H4 (cell line): ENCODE data around the gene TEKT1. TPM values are rescaled to one million over a fixed set of nuclear protein-coding genes. Genes with fewer than 3 reads are reported as not detected.

Experiments used
- DNase-seq: peaks from one replicate; pipeline ENCODE4 v3.0.0-alpha.2; 2015; ENCODE audit warnings: low spot score
- total RNA-seq: library from RNA; depleted of rRNA; stranded (reverse); fragments of >200 nt; shearing (Covaris generic); gene quantifications from 2 replicates; pipeline ENCODE4 v1.2.3, GENCODE V29; 2014; rRNA removed

Gene TEKT1
- total RNA-seq, 1 experiment from 2014 or later, result not detected

DNA sequence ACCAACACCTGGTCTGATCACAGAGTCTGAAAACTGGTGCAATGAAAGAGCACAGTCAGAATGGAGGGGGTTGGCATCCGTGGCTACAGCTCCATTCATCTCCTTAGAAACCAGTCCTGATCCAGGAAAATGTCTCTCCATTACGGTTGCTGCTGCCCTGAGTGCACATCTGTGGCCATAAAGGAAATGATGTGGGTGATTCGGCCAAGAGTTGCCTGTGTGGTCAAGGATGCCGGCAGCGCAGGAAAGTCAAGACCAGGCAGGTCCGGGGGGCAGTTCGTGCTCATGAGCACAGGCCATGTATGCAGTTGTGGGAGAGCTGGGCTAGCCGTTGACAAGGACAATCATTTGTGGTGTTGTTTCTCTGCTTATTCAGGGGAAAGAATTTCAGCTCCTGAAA, 69.8 kb downstream of the TEKT1 start:
- no peak for DNase-seq

DNA sequence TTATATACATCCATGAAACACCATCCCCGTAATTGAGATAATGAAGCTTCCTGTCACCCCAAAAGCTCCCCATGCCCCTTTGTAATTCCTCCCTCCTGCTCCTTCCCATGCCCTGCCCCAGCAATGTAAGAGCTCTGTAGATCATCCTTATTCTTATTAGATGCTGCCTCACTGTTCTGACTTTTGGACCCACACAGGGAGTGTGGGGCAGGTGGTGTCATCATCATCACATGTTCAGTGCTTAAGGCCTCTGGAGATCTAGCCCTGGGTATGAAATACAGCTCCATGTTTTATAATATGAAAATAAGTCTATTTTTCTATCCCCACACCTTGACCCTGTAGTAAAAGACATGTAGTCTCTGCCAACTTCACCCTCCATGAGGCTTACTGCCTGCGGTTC, 73.8 kb downstream of the TEKT1 start:
- no peak for DNase-seq

GRCh38 chr17:6756425-6757031, 75.0 kb downstream of the TEKT1 start:
- no peak for DNase-seq

- DNase-seq, result peak; percentile 56
Observed at GRCh38 chr17:6755731-6756184, 75.8 kb downstream of the TEKT1 start, which contains the start of gene XAF1. Gene XAF1 (plus strand): TSS chr17:6756046. CDS start chr17:6756079, 33 bp downstream.

- DNase-seq, result no peak
Observed at GRCh38 chr17:6755281-6755680, 76.2 kb downstream of the TEKT1 start.

- DNase-seq, result no peak
Observed at GRCh38 chr17:6753546-6753945, 78.0 kb downstream of the TEKT1 start.

- peak; percentile 91 for DNase-seq
Observed at GRCh38 chr17:6753006-6753445, 78.5 kb downstream of the TEKT1 start.

DNA sequence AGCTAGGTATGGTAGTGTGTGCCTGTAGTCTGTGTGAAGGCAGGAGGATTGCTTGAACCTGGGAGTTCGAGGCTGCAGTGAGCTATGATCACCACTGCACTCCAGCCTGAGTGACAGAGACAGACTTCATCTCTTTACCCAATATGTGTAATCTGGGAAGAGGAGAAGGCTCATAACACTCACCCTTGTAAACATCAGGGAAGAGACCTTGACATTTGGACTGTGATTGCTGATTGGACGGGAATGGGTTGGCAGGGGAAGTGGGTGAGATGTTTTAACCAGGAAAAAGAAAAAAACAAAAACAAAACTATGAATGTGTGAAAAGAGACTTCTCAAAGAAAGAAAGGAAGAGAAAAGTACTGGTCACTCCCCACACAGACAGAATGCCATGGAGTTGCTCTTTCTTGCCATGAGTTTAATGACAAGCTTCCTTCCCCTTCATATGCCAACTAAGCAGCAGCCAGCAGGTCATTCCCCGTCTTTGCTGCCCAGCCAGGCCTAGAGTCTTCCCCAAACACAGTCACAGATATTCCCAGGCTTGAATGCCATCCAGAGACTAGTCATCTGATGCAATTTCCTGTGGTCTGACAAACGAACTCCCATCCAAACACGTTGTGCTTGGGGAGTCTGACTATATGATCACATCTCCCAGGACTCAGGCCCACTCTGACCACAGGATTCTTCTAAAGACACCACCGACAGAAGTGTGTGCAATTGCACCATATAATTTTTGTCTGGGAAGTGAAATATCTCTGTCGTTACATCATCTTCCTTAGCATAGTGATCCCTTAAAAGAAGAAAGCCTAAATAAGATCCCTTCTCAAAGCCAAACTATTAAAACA, 79.2 kb downstream of the TEKT1 start:
- peak; percentile 95 for DNase-seq

- no peak for DNase-seq
Observed at GRCh38 chr17:6749519-6749918, 82.0 kb downstream of the TEKT1 start.

GRCh38 chr17:6748617-6749016, 82.9 kb downstream of the TEKT1 start:
- no peak for DNase-seq

Other genes starting within 250 kb of the TEKT1 start
- 6.6 and 6.7 TPM in 2 replicates for gene KIAA0753, start 191.0 kb downstream of the TEKT1 start, total RNA-seq
- gene TXNDC17, start 190.7 kb downstream of the TEKT1 start, total RNA-seq, result 192 and 303 TPM in 2 replicates
- 16.3 and 19.2 TPM in 2 replicates for gene MED31, start 180.1 kb downstream of the TEKT1 start, total RNA-seq
- gene C17orf100, start 180.0 kb downstream of the TEKT1 start, total RNA-seq, result 0.29 TPM in 1 of 2 replicates, not detected in the other
- gene SLC13A5, start 118.4 kb downstream of the TEKT1 start, total RNA-seq, result not detected in 2 replicates
- gene XAF1, start 75.7 kb downstream of the TEKT1 start, total RNA-seq, result 33.0 and 44.8 TPM in 2 replicates
- gene FBXO39, start 55.5 kb downstream of the TEKT1 start, total RNA-seq, result 0.06 TPM in 1 of 2 replicates, not detected in the other
- gene ALOX12, start 164.3 kb upstream of the TEKT1 start, total RNA-seq, result not detected in 2 replicates
- 166 and 188 TPM in 2 replicates for gene RNASEK, start 180.9 kb upstream of the TEKT1 start, total RNA-seq
- gene BCL6B, start 191.3 kb upstream of the TEKT1 start, total RNA-seq, result not detected in 2 replicates
- 0.77 TPM in 1 of 2 replicates, not detected in the other for gene SLC16A13, start 204.3 kb upstream of the TEKT1 start, total RNA-seq
- not detected in 2 replicates for gene SLC16A11, start 212.4 kb upstream of the TEKT1 start, total RNA-seq
- not detected in 2 replicates for gene CLEC10A, start 248.5 kb upstream of the TEKT1 start, total RNA-seq